GM04503 (cell line): ENCODE data around the gene MMP23B.
"Not testable (repeated sequence)": the region's sequence is repeated elsewhere in the genome, so short reads cannot be mapped to it uniquely, and the experiment has no call there.

Experiments
- DNase-seq: peaks from one replicate; pipeline ENCODE4 v3.0.0-alpha.2; 2012; ENCODE audit warnings: low read depth

The MMP23B gene

DNA sequence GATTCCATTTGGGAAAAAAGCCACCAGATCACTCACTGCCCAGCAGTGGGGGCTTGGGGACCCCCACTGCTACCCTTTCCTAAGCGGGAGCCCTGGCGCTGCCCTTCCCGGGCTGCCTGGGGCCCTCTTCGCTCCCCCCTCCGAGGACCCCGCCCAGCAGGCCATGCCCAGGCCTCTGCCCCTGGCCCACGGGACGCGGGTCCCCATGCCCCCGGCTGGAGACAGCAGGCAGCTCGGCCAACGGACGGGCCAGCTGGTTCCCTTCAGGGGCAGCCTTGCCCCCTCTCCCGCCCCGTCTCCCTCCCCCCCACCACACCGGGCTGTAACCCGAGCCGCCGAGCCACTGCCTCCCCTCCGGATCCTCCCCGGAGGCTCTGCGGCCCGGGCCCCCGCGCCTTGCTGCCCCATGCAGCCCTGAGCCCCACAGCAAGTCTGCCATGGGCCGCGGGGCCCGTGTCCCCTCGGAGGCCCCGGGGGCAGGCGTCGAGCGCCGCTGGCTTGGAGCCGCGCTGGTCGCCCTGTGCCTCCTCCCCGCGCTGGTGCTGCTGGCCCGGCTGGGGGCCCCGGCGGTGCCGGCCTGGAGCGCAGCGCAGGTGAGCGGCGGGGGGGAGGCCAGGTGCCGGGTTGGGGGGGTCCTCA is at the start of gene MMP23B:
Gene MMP23B, plus strand, starts transcription at position 392 of the 639 bp plus-strand sequence. Its CDS starts 46 bp downstream, at position 438.
- DNase-seq: no peak

DNA sequence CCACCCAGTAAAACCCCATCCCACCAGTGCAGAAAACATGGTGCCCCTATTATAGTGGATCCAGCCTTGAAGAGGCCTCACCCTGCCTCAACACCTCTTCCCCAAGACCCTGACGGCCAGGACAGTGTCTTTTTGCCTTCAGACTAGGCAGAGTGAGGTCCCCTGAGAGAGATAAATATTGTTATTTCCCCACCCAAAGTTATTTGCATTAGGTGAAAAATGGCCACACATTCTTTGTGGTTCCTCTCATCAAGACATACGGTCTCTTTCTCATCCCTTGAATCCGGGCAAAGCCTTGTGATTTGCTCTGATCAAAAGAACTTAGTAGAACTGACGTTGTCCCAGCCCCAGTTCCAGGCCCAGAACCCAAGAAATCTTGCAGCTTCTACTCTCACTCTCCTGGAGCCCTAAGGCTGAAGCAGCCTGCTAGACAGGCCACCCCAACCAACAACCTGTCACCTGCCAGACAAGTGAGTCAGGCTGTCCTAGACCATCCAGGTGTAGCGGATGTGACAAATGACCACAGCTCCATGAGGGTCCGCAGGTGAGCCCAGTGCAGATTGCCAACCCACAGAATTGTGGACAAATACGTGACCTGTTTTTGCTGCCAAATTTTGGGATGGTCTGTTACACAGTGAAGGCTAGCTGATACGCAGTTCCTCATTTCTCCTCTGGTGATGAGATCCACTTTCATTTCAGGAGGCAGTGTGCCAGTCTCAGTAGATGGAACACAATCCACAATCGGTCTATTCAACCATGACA is 49.2 kb upstream of the MMP23B start:
- DNase-seq: no peak

DNA sequence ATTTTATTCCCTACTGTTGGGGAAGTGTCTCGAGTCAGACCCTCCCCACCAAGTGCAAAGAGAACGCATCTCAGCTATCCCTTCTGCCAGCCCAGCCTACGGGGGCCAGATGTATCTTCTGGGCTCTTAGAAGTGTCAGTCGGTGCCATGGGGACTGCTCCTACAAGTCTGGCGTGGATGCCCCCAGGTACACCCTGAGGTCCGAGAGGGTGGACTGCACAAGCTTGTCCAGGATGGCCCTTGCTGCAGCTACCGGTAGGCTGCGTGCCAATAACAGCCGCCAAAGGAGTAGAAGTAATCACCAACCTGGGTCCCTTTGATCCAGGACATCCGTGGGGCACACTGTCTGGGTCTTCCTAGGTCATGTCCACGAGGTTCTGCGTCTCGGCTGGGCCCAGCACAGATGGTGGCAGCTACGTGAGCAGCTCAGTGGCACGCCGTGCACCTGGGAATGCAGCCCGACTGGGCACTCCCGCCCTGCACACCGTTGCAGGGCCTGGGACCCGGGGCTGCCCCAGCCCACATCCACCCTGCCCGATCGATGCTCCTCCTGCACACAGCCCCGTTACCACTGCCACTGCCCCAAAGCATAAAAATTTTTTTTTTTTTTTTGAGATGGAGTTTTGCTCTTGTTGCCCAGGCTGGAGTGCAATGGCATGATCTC is 48.5 kb upstream of the MMP23B start:
- no peak for DNase-seq

DNA sequence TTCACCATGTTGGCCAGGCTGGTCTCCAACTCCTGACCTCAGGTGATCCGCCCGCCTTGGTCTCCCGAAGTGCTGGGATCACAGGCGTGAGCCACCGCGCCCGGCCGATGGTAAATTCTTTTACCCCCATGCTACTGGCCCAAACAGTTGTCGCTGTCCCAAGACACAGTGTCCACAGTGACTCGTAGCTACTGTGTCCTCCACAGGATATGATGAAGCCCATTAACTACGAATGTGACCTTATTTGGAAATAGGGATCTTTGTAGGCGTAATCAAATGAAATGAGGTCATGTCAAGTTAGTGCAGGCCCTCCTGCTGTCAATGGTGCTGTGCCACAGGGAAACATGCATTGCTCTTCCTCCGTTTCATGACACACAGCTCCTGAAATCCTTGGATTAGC is 40.5 kb upstream of the MMP23B start:
- DNase-seq: no peak

DNA sequence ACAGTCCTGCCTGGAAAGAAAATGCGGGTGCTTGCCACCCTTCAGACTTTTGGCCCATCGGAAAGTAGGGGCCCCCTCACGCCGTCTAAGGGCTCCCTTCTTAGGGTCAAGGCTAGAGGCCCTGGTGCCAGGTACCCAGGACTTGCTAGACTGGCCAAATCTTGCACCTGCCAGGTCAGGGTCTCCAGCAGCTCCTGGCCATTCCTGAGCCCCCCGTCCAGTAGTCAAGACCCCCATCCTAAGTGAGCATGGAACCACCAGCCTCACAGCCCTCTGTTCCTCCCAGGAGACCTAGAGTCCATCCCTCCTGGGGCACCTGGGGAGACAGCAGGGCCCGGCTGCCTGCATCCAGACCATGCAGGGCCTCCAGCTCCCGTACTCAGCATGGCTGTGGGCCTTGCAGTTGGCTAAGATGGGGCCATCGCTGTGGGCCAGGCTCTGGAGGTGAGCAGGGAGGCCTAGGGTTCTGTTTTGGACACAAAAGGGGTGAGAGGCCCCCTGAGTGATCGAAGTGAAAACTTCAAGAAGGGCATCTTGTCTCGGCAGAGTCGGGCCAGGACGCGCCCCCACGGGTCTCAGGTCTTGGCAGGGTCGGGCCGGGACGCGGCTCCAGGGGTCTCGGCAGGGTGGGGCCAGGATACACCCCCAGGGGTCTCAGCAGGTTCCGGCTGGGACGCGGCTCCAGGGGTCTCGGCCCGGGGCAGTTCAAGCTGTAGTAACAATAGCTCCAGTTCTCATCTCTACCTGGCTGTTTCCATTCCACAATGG is 38.0 kb upstream of the MMP23B start:
- no peak for DNase-seq

DNA sequence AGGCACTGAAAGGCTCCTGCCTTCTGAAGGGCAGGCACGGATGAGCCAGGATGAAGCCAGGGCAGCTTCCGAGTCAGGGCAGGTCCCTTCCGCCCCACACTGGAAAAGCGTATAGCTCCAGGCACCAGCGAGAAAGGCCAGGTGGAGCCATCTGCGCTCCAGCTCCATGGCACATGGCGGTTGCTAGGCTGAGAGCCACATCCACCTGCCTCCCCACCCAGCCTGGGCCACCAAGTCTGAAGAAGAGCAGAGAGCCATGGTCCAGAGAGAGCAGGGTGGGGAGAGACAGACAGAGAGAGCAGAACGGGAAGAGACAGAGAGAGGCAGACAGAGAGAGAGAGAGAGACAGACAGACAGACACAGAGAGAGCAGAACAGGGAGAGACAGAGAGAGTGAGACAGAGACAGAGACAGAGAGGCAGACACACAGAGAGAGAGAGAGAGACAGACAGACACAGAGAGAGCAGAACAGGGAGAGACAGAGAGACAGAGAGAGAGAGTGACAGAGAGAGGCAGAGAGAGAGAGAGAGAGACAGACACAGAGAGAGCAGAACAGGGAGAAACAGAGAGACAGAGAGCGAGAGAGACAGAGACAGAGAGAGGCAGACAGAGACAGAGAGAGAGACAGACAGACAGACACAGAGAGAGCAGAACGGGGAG is 37.2 kb upstream of the MMP23B start:
- DNase-seq: no peak

DNA sequence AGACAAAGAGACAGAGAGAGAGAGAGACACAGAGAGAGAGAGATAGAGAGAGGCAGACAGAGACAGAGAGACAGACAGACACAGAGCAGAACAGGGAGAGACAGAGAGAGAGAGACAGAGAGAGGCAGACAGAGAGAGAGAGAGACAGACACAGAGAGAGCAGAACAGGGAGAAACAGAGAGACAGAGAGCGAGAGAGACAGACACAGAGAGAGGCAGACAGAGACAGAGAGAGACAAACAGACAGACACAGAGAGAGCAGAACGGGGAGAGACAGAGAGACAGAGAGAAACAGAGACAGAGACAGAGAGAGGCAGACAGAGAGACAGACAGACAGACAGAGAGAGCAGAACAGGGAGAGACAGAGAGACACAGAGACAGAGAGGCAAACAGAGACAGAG is 36.6 kb upstream of the MMP23B start:
- not testable (repeated sequence) for DNase-seq

DNA sequence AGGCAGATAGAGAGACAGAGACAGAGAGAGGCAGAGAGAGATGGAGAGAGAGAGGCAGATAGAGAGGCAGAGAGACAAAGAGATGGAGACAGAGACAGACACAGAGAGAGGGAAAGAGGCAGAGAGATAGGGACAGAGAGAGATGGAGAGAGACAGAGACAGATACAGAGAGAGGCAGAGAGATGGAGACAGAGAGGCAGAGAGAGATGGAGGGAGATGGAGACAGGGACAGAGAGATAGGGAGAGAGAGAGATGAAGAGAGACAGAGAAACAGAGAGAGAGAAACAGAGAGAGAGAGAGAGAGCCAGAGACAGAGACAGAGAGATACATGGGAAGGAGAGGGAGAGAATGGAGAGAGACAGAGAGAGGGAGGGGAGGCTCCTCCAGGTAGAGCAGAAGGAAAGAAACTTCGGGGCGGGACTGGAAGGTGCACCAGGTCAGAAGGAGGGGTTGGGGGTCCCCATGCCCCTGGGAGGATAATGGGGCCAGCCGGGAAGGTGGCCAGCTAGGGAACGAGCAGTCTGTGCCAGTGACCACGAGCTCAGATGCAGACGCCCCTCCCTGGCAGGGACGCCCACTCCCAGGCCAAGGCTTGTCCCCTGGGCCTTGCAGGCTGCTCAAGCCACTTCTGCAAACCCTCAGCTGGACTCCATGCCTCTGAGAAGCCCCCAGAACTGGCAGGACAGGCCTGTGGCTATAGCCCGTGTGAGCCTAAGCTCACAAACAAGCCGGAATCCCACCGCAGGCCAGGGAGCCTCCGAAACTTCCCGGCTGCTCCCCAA is 35.3 kb upstream of the MMP23B start:
- no peak for DNase-seq

DNA sequence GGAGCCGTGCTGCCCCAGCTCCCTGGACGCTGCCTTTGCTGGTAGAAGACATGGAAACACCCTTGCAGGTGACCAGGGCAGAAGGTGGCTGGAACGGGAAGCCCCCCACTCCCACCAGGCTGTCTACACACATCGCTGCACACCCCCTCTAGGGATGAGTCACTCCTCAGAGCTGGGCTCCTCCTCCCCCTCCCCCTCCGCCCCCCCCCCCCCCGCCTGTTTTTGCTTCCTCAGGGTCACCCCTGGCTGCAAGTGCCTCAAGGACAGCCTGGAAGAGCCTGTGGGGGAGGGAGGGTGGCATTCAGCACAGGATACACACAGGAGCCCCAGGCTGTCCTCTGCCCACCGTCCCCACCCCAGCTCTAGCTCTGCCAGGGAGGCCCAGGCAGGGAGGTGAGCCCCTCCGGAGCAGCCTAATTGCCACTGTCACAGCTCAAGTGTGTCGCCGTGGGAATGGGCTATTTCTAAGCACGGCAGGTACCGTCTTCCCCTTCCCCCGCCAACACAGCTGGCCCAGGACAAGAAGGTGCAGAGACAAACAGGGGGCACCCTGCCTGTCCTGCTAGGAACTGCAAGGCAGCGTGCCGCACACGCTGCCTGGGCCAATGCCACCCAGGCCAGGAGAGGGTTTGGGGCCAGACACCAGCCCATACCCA is 34.6 kb upstream of the MMP23B start:
- no peak for DNase-seq

DNA sequence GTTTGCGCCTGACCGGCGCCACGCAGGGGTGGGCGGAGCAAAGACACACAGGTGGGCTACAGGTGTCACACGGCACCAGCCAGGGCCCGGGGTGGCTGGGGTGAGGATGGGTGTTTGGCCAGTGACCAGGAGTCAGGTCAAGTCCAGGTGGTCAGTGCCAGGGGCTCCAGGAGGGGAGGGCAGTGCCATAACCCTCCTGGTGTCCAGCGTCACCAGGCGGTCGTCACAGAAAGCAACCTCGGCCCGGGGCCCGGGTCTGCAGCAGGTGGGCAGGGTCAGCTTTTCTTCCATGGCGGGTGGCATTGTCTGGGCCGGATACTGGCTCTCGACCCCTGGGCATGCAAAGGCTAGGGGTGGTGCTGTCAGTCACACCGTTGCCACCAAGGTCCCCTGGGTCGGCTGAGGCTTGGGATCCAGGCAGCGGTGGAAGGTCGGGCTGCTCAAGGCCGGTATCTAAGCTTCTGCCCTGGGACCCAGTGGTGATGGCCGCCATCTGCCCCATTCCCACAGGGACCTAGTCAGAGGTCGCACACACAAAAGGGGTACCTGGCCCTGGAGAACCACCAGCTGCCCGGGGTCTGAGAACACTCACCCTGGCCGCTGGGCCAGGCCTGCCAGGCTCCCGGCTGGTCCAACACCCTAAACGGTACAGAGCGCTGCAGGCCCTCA is 33.8 kb upstream of the MMP23B start:
- no peak for DNase-seq

DNA sequence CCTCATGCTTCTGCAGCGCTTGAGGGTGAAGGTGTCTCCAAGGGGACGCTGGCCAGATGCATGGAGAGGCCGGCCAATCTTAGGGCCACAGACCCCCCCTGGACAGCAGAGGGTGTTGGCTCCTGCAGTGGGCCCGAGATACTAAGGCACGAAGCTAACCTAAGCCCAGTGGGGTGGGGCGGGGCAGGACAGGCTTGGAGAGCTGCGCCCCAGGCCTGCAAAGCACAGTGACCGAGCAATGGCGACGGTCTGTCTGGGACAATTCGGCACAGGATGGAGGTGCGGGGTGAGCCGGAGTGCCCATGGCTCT is 33.3 kb upstream of the MMP23B start:
- DNase-seq: no peak

DNA sequence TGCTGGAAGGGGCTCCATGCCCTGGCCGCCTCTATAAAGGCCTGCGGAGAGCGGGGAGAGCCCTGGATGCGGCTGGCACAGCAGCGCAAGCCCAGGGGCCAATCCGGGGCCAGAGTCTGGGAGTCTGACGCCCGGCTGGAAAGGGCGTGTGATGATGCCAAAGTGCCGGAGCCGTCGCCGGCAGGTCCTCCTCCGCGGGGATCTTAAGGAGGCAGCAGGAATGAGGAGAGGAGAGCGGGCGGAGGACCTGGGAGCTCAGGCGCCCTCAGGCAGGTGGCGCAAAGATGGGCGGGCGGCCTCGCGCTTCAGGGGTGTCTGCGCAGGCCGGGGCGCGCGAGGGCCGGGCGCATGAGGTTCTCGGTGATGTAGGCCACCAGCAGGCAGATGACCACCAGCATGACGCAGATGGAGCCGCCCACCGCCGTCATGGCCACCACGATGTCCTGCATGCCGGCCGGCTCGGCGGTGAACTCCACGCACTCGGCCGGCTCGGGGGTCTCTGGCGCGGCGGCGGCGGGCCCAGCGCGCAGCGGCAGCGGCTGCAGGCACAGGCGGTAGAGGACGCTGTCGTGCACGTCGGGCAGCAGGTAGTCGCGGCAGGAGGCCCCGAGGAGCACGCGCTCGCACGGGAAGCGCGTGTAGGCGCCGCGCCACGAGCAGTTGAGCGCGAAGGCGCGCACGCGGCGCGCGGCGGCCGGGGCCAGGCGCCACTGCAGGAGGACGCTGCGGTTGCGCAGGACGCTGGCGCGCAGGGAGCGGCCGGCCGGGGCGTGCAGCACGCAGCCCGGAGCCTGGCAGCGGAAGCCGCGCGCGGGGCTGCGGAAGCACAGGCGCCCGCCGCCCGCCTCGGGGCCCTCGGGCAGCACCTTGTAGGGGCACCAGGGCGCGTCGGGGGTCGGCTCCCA is 32.7 kb upstream of the MMP23B start:
- no peak for DNase-seq

DNA sequence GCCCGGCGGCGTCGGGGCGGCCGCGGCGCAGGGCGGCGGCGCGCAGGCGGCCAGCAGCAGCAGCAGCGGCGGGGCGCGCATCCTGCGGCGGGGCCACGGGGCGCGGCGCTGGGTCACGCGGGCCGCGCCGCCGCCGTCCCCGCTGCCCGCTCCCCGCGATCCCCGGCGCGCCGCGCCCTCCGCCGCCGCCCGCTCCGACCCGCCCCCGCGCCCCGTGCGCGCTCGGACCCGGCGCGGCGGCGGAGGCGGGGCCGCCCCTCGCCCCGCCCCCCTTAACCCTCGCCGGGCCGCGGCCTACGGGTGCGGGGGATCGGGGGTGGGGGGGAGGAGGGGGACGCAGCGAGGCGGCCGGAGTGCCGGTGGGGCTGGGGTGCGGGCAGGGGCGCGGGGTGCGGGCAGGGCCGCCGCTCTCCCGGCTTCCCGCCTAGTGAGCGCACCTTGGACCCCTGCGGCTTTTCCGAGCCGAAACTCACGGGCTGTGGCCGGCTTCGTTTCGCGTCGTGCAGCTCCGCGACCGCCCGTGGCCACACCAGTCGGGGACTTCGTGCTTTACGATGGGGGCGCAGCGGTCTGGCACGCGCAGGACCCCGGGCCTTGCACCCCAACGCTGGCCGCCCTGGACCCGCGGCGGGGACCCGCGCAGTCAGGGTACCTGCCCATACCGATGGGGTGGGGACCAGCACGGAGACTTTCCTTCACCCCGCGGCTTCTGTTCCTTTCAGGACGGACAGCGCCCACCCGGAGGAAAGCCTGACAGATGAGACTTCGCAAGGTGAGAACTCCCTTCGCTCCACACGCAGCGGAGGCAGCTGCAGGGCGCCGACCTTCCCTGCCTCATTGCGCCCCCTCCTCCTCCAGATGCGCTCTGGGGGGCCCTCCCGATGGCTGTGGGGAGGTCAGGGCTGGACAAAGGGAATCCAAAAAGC is 31.8 kb upstream of the MMP23B start, which contains the start of gene FNDC10:
Gene FNDC10, minus strand, starts transcription at position 201 of the 926 bp plus-strand sequence. Its CDS starts 120 bp downstream, at position 81.
- DNase-seq: no peak

DNA sequence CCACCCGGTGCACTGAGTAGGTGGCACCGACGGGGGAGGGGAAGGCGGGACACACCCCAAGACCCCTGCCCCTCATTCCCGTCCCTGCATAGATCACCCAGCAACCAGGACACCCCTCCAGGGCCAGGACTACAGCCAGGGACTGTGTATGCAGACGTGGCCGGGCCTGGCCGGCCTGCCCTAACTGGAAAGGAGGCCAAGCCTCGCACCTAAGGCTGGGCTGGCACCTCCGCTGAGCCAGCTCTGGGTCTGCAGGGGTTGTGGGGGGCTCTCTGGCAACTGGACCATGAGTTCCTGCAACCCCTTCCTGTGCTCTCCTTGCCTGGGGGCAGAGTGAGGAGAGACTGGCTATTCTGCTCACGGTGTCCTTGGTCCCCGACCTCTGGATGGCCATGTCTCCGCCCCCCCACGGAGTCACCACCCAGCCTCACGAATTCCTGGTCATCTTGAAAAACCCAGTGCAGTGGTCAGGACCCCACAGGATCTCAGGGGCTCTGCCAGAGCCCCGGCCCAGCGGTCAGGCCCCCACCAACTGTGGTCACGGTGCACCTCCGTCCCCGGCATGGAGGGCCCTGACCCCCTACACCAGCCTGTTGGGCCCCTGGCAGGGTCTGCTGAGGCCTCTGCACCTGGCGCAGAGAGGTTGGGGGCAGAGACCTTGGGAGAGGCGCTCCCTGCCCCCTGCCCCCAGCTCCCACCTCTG is 31.0 kb upstream of the MMP23B start:
- no peak for DNase-seq

DNA sequence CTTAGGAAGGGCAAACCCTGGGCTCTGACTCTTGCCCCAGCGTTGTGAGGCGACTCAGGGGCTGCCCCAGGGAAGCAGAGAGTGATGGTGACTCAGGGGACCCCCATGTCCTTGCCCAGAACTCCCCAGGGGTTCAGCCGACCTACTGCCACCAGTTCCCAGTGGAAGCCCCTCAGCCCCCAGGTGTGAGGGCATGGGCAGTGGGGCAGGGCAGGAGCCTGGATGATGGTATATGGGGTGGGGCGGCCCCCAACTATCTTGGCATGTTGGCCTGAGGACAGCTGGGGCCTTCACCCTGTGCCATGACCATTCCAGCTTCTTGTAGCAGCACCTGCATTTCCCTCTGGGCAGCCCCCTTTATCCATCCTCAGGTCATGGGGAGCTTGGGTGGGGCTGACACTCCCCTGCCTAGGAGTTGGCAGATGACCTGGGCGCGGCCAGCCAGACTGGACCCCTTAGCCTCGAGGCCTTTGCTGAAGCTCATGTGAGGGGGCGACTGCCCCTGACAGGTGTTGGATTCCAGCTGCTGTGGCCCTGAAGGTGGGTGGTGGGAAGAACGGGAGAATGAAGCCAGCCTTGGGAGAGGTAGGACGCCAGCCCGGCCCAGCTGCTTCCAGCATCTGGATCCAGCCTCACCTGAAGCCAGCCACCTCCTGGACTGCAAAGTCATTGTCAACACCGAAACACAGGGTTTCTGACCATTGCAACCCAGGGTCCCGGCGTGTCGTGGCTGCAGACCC is 30.2 kb upstream of the MMP23B start:
- DNase-seq: no peak

DNA sequence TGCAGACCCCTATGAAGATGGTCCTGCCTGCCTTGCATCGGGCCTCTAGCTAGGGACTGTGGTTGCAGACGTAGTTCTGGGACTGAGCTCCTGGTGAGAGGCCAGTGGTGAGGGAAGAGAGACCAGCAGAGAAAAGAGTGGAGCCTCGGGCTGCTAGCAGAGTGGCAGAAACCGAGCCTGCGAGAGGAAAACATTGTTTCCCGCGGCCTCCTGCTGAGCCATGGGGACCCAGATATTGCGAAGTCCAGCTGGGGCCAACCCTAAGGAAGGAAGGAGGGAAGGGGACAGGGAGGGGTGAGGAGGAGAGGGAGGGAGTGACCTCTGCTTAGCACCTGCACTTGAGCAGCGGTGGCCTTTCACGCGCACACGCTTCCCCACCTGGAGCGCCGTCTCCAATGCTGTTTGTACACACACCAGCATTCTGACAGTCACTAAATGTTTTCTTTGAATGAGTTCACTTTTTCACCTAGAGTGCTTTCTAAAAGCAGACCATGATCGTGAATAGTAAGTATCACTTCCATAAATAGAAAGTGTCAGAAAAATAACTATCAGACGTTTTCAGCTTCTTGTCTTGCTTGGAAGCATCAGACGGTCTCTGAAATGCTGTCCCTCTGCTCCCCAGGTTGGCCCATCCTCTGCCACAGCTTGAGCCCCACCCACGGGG is 29.5 kb upstream of the MMP23B start:
- no peak for DNase-seq
